GM21737 (cell line): ENCODE measurements around the gene CLK2.

Source experiments
- ATAC-seq: cut with Tn5 transposase; IDR thresholded peaks from one replicate; pipeline ENCODE4 v1.9.1; 2021; ENCODE audit warnings: mild to moderate bottlenecking, moderate library complexity; ENCODE audit not compliant: unreplicated experiment

Gene CLK2

GRCh38 chr1:155273343-155274245 lies at the start of gene CLK2:
Gene CLK2 (minus strand): TSS chr1:155273504. CDS start chr1:155270977, 2,527 bp downstream.
- peak; percentile 78 for ATAC-seq

- no peak for ATAC-seq
Observed at GRCh38 chr1:155322571-155322952, 49.3 kb upstream of the CLK2 start.

- ATAC-seq, result no peak
Observed at GRCh38 chr1:155321639-155322503, 48.6 kb upstream of the CLK2 start.

GRCh38 chr1:155320661-155321617 lies 47.6 kb upstream of the CLK2 start, which contains the start of gene RUSC1:
Gene RUSC1 (plus strand): TSS chr1:155320894. CDS start chr1:155321774, 880 bp downstream.
- peak; percentile 23 for ATAC-seq

GRCh38 chr1:155320252-155320651 lies 46.9 kb upstream of the CLK2 start:
- no peak for ATAC-seq

- no peak for ATAC-seq
Observed at GRCh38 chr1:155319536-155319935, 46.2 kb upstream of the CLK2 start.

GRCh38 chr1:155318082-155318481 lies 44.8 kb upstream of the CLK2 start:
- ATAC-seq, result no peak

GRCh38 chr1:155316922-155317321 lies 43.6 kb upstream of the CLK2 start:
- no peak for ATAC-seq

GRCh38 chr1:155313261-155313660 lies 40.0 kb upstream of the CLK2 start:
- ATAC-seq, result no peak

- ATAC-seq, result no peak
Observed at GRCh38 chr1:155309423-155310021, 36.2 kb upstream of the CLK2 start.

- peak; percentile 89 for ATAC-seq
Observed at GRCh38 chr1:155308493-155309422, 35.5 kb upstream of the CLK2 start, which contains the start of gene FDPS. Gene FDPS (plus strand): TSS chr1:155308866. CDS start chr1:155309790, 924 bp downstream.

- ATAC-seq, result no peak
Observed at GRCh38 chr1:155307247-155307740, 34.0 kb upstream of the CLK2 start.

GRCh38 chr1:155305881-155306391 lies 32.6 kb upstream of the CLK2 start:
- ATAC-seq, result no peak

- no peak for ATAC-seq
Observed at GRCh38 chr1:155304558-155305063, 31.3 kb upstream of the CLK2 start.

GRCh38 chr1:155301342-155301841 lies 28.1 kb upstream of the CLK2 start, which contains the start of gene PKLR:
Gene PKLR (minus strand): TSS chr1:155301438. CDS start chr1:155301395, 43 bp downstream.
- no peak for ATAC-seq

- ATAC-seq, result no peak
Observed at GRCh38 chr1:155300553-155301329, 27.4 kb upstream of the CLK2 start.

GRCh38 chr1:155300024-155300423 lies 26.7 kb upstream of the CLK2 start:
- ATAC-seq, result no peak
